Esophagus squamous epithelium (tissue), 4 donors: ENCODE results near the gene MICALL2.

Experiments
- CTCF ChIP-seq, 6 experiments: fragments of 450-650 bp in 4 of 6; fragments of 200-600 bp in 2 of 6; sonication (generic) in 2 of 6; IDR thresholded peaks; one replicate each; pipeline ENCODE4 v1.5.1; 2016 to 2019; ENCODE audit warnings: antibody characterized with exemption in 6 of 6, mild to moderate bottlenecking in 4 of 6, moderate library complexity in 4 of 6
- POLR2A ChIP-seq, 4 donors: fragments of 450-650 bp; IDR thresholded peaks; one replicate each; pipeline ENCODE4 v1.6.1; 2017; ENCODE audit warnings: antibody characterized with exemption in 4 of 4, mild to moderate bottlenecking in 4 of 4, moderate library complexity in 3 of 4

DNA sequence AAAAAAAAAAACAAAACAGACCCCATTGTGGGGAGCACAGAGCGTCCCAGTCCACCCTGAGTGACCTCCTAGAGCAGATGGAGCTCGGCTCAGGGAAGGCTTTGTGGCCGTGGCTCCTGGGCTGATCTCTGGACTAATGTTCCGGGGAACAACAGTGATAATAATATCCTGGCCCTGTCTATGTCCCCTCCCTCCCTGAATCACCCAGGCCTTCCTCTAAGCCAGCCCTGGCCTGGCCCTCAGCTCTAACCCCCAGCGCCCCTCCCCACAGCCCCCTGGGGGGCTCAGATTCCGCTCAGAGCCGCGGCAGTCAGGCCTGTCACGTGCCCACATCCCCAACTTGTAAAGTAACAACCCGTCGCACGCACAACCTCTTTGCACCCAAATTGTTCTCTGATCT, 48.3 kb downstream of the MICALL2 start:
- TF ChIP-seq CTCF (IDR thresholded peaks at IDR 0.05) = no peak
- no peak for TF ChIP-seq POLR2A (IDR thresholded peaks at IDR 0.05)
